AG04449 (cell line): ENCODE data around the gene SASH1.

ENCODE experiments used
- CTCF ChIA-PET: fragments of 350-600 bp; formaldehyde crosslinking; extraction: SDS; loops from one replicate; lab custom pipeline; 2021; ENCODE audit warnings: antibody characterized with exemption; lab: Yijun Ruan, JAX
- POLR2A ChIA-PET: fragments of 400-600, 350-600 bp; formaldehyde crosslinking; extraction: SDS; loops from one replicate; lab custom pipeline; 2020; ENCODE audit warnings: antibody characterized with exemption, inconsistent platforms; lab: Yijun Ruan, JAX
- DNase-seq: peaks from one replicate; pipeline ENCODE4 v3.0.0-alpha.2; 2010; ENCODE audit warnings: low read depth, low spot score
- H3K4me3 ChIP-seq: 2 replicates; pipeline ENCODE4 v1.5.1; 2011; ENCODE audit warnings: low read depth, mild to moderate bottlenecking, control low read depth, low read length
- CTCF ChIP-seq: IDR thresholded peaks from one replicate; pipeline ENCODE4 v1.5.1; 2011; ENCODE audit warnings: mild to moderate bottlenecking, moderate library complexity, low read length, control low read depth, inconsistent platforms; ENCODE audit not compliant: insufficient read depth; ENCODE audit errors: missing control alignments

SASH1 gene

DNA sequence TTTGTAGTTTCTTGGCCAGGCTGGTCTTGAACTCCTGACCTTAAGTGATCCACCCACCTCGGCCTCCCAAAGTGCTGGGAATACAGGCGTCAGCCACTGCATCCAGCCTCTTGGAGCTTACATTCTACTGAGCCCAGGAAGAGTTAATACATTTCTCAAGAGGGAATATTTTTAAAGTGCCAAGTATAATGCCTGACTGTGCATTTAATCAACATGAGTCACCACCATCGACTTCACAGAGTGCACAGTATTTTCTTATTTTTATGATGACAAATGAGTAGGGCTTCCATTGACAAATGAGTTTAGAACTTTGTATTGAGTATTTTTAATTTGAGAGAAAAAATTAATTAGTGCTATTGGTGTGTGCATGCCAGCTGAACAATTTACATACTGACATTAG lies 72.2 kb downstream of the SASH1 start:
- ChIA-PET POLR2A (no interaction called here), CTCF (no interaction called here)
- TF ChIP-seq CTCF, result no peak
- H3K4me3 ChIP-seq, result no peak overlapping the region
- peak; percentile 41 for DNase-seq

- ChIA-PET CTCF (interaction anchor here (1.2 kb wide), 1 partner anchor 11 kb away, joined by 3 read pairs; no protein-coding TSS in a partner anchor), POLR2A (no interaction called here)
- no peak overlapping the region for H3K4me3 ChIP-seq
- DNase-seq, result no peak
- TF ChIP-seq CTCF, result no peak
These were observed 73.0 kb downstream of the SASH1 start for GRCh38 chr6:148415511-148416260.

DNA sequence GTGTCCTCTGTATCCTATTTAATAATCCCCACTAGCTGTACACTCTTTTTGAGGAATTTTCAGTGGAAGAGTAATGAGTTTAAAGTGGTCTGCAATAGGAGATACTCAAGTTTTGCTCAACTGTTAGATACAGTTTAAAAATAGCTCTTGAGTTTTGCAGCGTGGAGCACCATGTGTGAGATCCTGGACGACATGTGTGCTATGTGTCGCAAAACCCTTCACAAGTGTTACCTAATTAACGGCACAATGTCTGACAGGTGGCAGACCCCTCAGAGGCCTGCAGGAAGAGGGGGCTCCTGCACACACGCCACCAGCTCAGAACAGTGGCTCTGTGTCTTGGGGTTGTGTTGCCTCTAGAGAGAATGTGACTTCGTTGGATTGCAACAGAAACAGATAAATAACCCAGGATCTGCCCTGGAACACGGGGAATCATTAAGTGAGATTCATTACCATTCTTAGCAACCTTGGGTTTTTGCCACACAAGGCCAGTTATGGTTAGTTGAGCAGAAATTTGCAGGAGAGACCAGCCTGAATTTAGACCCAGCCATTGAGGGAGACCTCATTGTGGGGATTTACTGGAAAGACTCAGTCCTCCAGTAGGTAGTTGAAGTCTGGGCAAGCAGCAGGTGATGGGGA lies 73.8 kb downstream of the SASH1 start:
- TF ChIP-seq CTCF, result no peak
- ChIA-PET CTCF (interaction anchor here (1.2 kb wide), 2 partner anchors 10 to 48 kb away, joined by 3 read pairs; no protein-coding TSS in a partner anchor), POLR2A (no interaction called here)
- no peak for DNase-seq
- no peak overlapping the region for H3K4me3 ChIP-seq

DNA sequence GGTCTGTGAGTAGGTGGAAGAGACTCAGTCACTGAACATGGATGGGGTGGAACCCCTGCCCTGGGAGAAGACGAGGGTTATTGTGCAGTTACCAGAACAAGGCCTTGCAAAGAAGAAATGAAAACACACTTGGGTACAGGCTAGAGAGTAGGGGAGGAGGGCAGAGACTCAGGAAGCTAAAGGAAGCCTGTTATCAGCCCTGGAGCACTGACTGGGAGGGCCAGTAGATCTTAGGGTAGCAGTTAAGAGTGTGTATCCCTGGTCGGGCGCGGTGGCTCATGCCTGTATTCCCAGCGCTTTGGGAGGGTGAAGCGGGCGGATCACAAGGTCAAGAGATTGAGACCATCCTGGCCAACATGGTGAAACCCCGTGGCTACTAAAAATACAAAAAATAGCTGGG lies 74.4 kb downstream of the SASH1 start:
- POLR2A ChIA-PET, result no interaction called here
- CTCF ChIA-PET, result interaction anchor here (1.2 kb wide), 2 partner anchors 10 to 47 kb away, joined by 3 read pairs; no protein-coding TSS in a partner anchor

GRCh38 chr6:148419430-148419829 lies 76.8 kb downstream of the SASH1 start:
- no peak overlapping the region for H3K4me3 ChIP-seq
- TF ChIP-seq CTCF, result no peak
- POLR2A ChIA-PET, result no interaction called here
- DNase-seq, result no peak
- CTCF ChIA-PET, result interaction anchor here (1.0 kb wide), 1 partner anchor 240 kb away, joined by 3 read pairs; no protein-coding TSS in a partner anchor

More for the DNA sequence above, 74.4 kb downstream of the SASH1 start:
- DNase-seq, result no peak
- no peak for TF ChIP-seq CTCF
- no peak overlapping the region for H3K4me3 ChIP-seq

DNA sequence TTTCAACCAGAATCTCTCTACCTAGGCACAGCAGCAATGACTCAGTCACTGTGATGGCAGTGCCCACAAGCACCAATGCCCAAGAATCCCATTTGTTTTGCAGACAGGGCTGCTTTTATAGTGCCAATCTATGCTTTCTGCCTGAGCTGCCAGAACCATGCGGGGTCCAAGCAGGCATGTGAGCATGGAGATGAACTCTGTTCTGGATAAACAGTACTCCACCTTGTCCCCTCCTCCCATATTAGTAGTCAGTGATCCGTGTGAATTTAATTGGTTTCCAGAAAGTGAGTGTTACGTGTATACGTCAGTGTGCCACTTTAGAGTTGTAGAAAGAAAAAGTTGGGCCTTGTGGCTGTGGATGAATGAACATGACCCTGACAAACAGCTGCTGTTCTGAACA lies 79.4 kb downstream of the SASH1 start:
- no peak for DNase-seq
- TF ChIP-seq CTCF, result no peak
- no peak overlapping the region for H3K4me3 ChIP-seq
- POLR2A ChIA-PET, result no interaction called here
- CTCF ChIA-PET, result no interaction called here
